ENCODE results near the gene RNF17. TPM values are rescaled to one million over a fixed set of nuclear protein-coding genes. Genes with fewer than 3 reads are reported as not detected.

Gene RNF17
- total RNA-seq, 1 donor from 2014 or later: not detected

- intact Hi-C loops (cut with micrococcal nuclease): no loop called here
Observed at GRCh38 chr13:24894277-24894971, 130.5 kb downstream of the RNF17 start.

GRCh38 chr13:24894972-24895300 is 131.0 kb downstream of the RNF17 start:
- intact Hi-C loops (cut with micrococcal nuclease): no loop called here

- intact Hi-C loops (cut with micrococcal nuclease): no loop called here
Observed at GRCh38 chr13:24896061-24896460, 132.1 kb downstream of the RNF17 start.

DNA sequence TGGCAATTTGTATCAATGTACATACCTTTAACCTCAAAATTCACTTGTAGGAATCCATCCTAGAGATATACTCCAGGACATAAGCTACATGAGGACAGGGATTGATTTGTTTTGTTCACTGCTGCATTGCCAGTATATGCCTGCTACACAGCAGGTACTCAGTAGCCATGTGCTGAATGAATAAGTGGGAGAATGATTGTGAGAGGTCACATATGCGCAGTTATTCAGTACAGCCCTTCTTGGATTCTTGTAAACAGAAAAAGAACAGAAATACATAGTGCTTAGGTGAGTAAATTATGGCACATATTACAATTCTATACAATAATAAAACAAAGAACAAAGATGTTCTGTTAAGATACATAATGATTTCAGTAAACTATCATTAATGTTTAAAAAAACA is 133.3 kb downstream of the RNF17 start:
- intact Hi-C loops (cut with micrococcal nuclease): no loop called here

GRCh38 chr13:24899601-24900000 is 135.6 kb downstream of the RNF17 start:
- intact Hi-C loops (cut with micrococcal nuclease): no loop called here

GRCh38 chr13:24900507-24900906 is 136.5 kb downstream of the RNF17 start:
- intact Hi-C loops (cut with micrococcal nuclease): no loop called here

GRCh38 chr13:24905242-24905641 is 141.3 kb downstream of the RNF17 start:
- intact Hi-C loops (cut with micrococcal nuclease): no loop called here

GRCh38 chr13:24906268-24906667 is 142.3 kb downstream of the RNF17 start:
- intact Hi-C loops (cut with micrococcal nuclease): no loop called here

GRCh38 chr13:24910502-24911132 is 146.6 kb downstream of the RNF17 start:
- intact Hi-C loops (cut with micrococcal nuclease): no loop called here

GRCh38 chr13:24911133-24911908 is 147.4 kb downstream of the RNF17 start:
- intact Hi-C loops (cut with micrococcal nuclease): no loop called here

GRCh38 chr13:24916464-24916863 is 152.5 kb downstream of the RNF17 start:
- intact Hi-C loops (cut with micrococcal nuclease): no loop called here

GRCh38 chr13:24921003-24921402 is 157.0 kb downstream of the RNF17 start:
- intact Hi-C loops (cut with micrococcal nuclease): loop anchor here (5.0 kb wide), 1 partner anchor 669 kb away; no protein-coding TSS in a partner anchor

- intact Hi-C loops (cut with micrococcal nuclease): loop anchor here (1.0 to 5.0 kb wide), 10 partner anchors 13 to 1547 kb away; partner anchors contain the start of gene MTMR6
Observed at GRCh38 chr13:24921881-24922280, 157.9 kb downstream of the RNF17 start.

- intact Hi-C loops (cut with micrococcal nuclease): loop anchor here (1.0 to 5.0 kb wide), 10 partner anchors 13 to 1547 kb away; partner anchors contain the start of gene MTMR6
Observed at GRCh38 chr13:24922387-24922744, 158.4 kb downstream of the RNF17 start.

DNA sequence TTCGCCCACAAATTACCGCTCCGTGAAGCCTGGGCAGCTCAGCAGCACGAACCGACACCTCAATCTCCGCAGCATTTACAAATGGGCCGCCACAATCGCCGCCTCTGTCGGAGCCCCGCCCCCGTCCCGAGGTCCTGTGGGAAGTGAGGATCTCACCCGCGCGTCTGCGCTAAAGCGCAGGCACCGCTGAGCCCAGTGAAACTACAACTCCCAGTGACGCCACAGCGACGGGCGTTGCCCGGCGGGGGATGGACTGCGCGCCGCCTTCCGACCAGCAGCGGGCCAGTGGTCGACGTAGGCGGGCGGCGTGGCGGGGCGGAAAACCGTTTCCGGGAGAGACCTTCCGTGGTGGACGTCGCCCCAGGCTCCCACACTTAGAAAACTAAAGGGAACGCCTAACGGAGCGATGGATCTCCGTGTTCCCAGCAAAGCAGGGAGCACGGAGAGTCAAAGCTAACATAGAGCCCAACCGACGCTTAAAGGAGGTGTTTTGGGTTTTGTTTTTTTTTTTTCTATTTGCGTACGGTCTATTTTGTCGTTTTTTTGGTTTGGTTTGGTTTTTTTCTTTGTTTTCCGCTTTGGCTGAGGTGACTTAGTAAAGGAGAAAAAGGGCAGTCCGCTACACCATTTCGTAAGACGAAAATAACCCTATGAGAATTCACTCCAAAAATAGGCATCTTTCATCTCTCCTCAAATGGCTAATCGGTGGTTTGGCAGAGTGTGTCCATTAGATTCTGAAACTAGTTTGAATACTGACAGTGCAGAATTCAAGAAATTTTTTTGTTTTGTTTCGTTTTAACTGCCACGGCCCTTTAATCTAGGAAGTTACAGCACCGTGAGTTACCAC is 159.0 kb downstream of the RNF17 start:
- intact Hi-C loops (cut with micrococcal nuclease): loop anchor here (1.0 to 5.0 kb wide), 16 partner anchors 14 to 1548 kb away; partner anchors contain the start of genes CDK8, MIPEP, MTMR6 and NUP58

GRCh38 chr13:24925318-24926231 is 161.6 kb downstream of the RNF17 start:
- intact Hi-C loops (cut with micrococcal nuclease): no loop called here

DNA sequence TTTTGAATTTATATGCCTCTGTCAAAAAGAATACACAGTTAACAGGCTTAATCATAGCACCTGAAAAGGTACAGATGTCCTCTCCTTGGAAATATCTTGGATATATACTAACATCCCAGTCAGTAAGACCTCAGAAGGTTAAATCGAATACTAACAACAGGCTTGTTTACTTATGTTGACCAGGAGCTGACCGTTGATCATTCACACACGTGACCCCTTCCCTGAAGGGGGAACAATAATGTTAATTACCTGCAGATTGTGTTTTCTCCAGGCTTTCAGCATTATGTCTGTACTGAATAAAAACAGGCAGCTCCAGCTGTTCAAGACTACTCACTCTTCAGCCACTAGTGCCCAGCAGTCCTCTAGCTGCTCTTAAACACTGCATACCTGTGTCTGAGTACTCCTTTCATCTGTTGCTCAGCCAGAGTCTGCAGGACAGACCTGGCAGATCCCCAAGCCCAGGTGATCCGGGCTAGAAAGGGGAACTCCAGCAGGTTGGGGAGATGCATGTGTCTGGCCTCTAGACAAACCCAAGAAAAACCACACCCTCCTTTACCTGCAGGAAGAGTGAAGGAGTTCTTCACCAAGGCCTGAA is 163.9 kb downstream of the RNF17 start:
- intact Hi-C loops (cut with micrococcal nuclease): no loop called here

GRCh38 chr13:24929196-24929595 is 165.2 kb downstream of the RNF17 start:
- intact Hi-C loops (cut with micrococcal nuclease): no loop called here

Data from T-helper 1 cell treated with Interleukin-12 subunit alpha and Interleukin-12 subunit beta and Interleukin-4 antibody, amounts not matched to agents 30 ng/mL and 1 ng/mL, for 36 hours (primary cell).